Spleen (tissue), 7 donors: Measurements from ENCODE around the gene ARFGEF3.

ENCODE experiments used
- POLR2A ChIP-seq, 3 donors: fragments of 450-650 bp; IDR thresholded peaks; one replicate each; pipeline ENCODE4 v1.5.1; 2017; ENCODE audit warnings: antibody characterized with exemption in 3 of 3, mild to moderate bottlenecking in 1 of 3
- POLR2AphosphoS5 ChIP-seq, 3 donors: sonication (generic); formaldehyde crosslinking; IDR thresholded peaks; one replicate each; pipeline ENCODE4 v1.5.1; 2017; ENCODE audit warnings: antibody characterized with exemption in 3 of 3
- TF ChIP-seq, protein P1 (sequence below), 11 experiments: fragments of 200-600 bp in 7 of 11; fragments of 450-650 bp in 4 of 11; sonication (generic) in 4 of 11; IDR thresholded peaks in 8 of 11; conservative IDR thresholded peaks in 3 of 11; 1 replicate in 7 of 11; 2 replicates in 4 of 11; pipeline versions ENCODE4 v1.4.0 to v1.8.0; 2016 to 2021; ENCODE audit warnings: antibody characterized with exemption in 11 of 11, inconsistent platforms in 4 of 11, mild to moderate bottlenecking in 1 of 11
- donor health status: DM: no; HTN: no; CAD: no; lungs with moderate emphysema.
- donor health status: DM: no; HTN: no; CAD: no.
- donor health status: DM: no; HTN: no; CAD: no.

GRCh38 chr6:138161088-138161337 is 726 bp upstream of the ARFGEF3 start:
- TF ChIP-seq, protein P1, sequence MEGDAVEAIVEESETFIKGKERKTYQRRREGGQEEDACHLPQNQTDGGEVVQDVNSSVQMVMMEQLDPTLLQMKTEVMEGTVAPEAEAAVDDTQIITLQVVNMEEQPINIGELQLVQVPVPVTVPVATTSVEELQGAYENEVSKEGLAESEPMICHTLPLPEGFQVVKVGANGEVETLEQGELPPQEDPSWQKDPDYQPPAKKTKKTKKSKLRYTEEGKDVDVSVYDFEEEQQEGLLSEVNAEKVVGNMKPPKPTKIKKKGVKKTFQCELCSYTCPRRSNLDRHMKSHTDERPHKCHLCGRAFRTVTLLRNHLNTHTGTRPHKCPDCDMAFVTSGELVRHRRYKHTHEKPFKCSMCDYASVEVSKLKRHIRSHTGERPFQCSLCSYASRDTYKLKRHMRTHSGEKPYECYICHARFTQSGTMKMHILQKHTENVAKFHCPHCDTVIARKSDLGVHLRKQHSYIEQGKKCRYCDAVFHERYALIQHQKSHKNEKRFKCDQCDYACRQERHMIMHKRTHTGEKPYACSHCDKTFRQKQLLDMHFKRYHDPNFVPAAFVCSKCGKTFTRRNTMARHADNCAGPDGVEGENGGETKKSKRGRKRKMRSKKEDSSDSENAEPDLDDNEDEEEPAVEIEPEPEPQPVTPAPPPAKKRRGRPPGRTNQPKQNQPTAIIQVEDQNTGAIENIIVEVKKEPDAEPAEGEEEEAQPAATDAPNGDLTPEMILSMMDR (IDR thresholded peaks at IDR 0.05 in 8 of 11, conservative IDR thresholded peaks at IDR 0.05 in 3 of 11): no peak
- TF ChIP-seq POLR2A (IDR thresholded peaks at IDR 0.05): no peak
- no peak for TF ChIP-seq POLR2AphosphoS5 (IDR thresholded peaks at IDR 0.05)
